ENCODE results near the gene SLCO4A1.

Gene SLCO4A1

DNA sequence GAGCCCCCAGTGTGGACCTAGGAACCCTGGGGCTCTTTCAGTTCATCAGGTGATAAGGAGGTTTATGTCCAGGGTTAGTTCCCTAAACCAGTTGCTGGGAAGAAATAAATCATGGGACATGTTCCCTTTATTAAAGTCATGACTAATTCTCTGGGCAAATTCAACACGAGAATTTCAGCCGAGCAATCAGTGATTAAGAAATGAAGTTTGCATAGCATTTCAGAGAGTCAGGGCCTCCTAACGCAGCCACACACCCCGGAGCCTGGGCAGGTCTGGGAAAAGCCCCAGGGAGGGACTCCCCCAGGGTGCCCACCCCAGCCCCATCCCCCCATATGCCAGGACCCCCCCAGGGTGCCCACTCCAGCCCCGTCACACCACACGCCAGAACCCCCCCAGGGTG lies 20.1 kb downstream of the SLCO4A1 start:
- no peak for TF ChIP-seq TAF1 (IDR thresholded peaks at IDR 0.05; ENCODE audit: borderline replicate concordance, insufficient read depth, low read length)
- TF ChIP-seq, protein P1, sequence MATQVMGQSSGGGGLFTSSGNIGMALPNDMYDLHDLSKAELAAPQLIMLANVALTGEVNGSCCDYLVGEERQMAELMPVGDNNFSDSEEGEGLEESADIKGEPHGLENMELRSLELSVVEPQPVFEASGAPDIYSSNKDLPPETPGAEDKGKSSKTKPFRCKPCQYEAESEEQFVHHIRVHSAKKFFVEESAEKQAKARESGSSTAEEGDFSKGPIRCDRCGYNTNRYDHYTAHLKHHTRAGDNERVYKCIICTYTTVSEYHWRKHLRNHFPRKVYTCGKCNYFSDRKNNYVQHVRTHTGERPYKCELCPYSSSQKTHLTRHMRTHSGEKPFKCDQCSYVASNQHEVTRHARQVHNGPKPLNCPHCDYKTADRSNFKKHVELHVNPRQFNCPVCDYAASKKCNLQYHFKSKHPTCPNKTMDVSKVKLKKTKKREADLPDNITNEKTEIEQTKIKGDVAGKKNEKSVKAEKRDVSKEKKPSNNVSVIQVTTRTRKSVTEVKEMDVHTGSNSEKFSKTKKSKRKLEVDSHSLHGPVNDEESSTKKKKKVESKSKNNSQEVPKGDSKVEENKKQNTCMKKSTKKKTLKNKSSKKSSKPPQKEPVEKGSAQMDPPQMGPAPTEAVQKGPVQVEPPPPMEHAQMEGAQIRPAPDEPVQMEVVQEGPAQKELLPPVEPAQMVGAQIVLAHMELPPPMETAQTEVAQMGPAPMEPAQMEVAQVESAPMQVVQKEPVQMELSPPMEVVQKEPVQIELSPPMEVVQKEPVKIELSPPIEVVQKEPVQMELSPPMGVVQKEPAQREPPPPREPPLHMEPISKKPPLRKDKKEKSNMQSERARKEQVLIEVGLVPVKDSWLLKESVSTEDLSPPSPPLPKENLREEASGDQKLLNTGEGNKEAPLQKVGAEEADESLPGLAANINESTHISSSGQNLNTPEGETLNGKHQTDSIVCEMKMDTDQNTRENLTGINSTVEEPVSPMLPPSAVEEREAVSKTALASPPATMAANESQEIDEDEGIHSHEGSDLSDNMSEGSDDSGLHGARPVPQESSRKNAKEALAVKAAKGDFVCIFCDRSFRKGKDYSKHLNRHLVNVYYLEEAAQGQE (IDR thresholded peaks at IDR 0.05; ENCODE audit: insufficient read depth in 1 of 2, low read depth in 2 of 2, low read length in 2 of 2), result no peak
- no peak for TF ChIP-seq POLR2AphosphoS5 (IDR thresholded peaks at IDR 0.05; ENCODE audit: low read depth, low read length)
- TF ChIP-seq FOXP2 (optimal IDR thresholded peaks at IDR 0.05; ENCODE audit: borderline replicate concordance, extremely low read depth, extremely low read length, insufficient read depth), result no peak
- TF ChIP-seq SIN3A (IDR thresholded peaks at IDR 0.05; ENCODE audit: borderline replicate concordance, insufficient read depth, low read length), result no peak

DNA sequence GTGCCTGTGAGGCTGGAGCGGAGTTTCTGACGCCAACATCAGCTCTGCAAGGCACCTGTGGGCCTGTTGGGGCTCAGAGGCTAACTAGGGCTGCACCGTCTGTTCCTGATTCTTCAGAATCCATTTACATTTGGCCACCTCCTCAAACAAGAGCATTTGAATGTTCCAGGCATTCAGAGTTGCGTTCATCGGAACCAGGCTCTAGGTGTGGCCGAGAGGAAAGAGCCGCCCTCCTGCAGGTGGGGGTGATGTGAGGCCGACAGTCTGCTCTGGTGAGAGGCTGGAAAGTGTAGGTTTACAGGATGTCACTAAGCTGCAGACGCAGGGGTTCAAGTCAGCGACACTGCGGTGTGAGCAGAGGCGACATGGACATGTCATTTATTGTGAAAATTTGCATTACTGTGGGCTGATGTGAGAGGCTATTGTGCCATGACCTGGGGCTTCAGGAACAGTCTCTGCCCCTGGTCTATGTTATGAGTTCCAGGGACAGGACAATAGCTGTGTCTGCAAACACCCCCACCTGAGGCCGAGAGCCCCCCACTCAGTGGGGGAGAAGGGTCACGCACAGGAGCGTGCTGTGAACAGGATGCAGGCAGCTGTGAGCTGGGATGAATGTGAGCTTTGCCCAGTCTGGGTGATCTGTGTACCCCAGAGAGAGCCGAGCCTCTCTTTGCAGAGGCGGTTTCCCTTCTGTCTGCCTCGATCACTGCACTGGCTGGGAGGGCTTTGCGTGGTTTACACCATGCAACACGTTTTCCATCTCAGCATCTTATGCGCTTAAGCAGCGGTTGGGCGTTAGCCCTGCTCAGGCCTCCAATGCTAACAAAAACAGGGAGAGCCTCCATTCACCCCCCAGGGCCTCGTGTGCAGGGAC lies 21.1 kb downstream of the SLCO4A1 start:
- TF ChIP-seq FOXP2 (optimal IDR thresholded peaks at IDR 0.05; ENCODE audit: borderline replicate concordance, extremely low read depth, extremely low read length, insufficient read depth) (no peak), TAF1 (IDR thresholded peaks at IDR 0.05; ENCODE audit: borderline replicate concordance, insufficient read depth, low read length) (no peak), POLR2AphosphoS5 (IDR thresholded peaks at IDR 0.05; ENCODE audit: low read depth, low read length) (no peak), SIN3A (IDR thresholded peaks at IDR 0.05; ENCODE audit: borderline replicate concordance, insufficient read depth, low read length) (no peak)
- TF ChIP-seq, protein P1 (IDR thresholded peaks at IDR 0.05; ENCODE audit: insufficient read depth in 1 of 2, low read depth in 2 of 2, low read length in 2 of 2), result no peak

DNA sequence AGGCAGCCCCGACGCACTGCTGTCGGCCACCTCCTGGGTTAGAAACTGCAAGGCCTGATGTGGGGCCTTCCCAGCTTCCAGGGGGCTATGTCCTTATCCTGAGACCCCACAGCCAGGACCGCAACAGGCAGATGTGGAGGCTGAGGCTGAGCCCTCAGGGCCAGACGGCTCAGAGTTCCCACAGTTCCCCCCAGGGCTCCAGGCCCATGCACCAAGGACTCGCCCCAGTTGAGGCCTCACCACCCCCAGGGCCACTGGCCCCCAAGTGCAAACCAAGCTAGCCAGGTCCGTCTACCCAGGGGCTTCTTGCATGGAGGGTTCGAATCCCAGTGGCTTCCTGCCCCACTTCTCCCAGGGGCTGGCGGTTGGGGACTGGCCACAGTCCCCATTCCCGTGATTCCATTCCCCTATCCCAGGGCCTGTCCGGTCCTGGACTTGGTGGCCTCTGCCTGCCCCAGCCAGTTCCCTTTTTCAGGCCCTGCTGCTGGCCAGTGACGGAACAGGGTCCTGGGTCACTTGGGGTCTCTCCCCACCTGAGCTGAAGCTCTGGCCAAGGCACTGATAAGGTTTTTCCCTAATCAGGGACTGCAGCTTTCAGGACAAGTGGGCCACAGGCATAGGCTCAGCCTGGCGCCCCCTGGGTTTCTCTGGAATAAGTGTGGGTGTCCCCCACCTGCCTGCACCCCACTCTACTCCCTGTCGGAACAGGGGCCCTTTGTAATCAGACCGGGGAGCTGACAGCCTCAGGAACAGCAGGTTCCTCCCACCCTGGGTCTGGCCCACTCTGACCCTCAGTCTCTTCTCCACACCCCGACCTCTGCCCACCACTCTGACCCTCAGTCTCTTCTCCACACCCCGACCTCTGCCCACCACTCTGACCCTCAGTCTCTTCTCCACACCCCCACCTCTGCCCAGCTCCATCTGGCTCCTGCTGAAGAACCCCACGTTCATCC lies 22.0 kb downstream of the SLCO4A1 start:
- TF ChIP-seq SIN3A (IDR thresholded peaks at IDR 0.05; ENCODE audit: borderline replicate concordance, insufficient read depth, low read length) (no peak), POLR2AphosphoS5 (IDR thresholded peaks at IDR 0.05; ENCODE audit: low read depth, low read length) (no peak), TAF1 (IDR thresholded peaks at IDR 0.05; ENCODE audit: borderline replicate concordance, insufficient read depth, low read length) (no peak)
- TF ChIP-seq, protein P1 (IDR thresholded peaks at IDR 0.05; ENCODE audit: insufficient read depth in 1 of 2, low read depth in 2 of 2, low read length in 2 of 2), result no peak

DNA sequence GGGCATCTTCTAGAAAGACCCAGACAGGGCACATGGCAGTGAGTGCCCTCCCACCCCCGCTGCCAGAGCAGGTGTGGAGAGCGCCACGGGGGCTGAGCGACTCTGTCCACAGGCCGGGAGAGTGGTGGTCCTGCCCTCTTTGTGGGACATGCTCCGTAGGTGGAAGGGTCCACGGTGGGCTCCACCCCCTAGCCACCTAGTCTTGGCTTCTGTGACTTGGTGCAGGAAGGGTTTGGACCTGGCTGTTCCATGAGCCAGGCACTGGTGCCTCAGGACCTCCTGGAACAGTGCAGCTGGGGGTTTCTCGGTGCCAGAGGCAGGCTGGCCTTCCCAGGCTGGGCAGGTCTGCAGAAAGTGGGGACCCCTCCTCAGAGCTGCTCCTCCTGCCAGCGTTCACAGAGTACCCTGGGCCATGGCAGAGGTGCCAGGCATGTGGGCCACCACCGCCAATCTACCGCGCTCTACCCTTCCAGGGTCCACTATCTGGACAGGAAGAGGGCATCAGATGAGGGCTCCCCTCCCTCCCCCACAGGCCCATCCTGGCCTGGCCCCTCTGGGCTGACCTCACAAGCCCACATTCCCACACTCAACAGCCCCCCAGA lies 23.0 kb downstream of the SLCO4A1 start:
- TF ChIP-seq TAF1 (IDR thresholded peaks at IDR 0.05; ENCODE audit: borderline replicate concordance, insufficient read depth, low read length), result no peak
- TF ChIP-seq POLR2AphosphoS5 (IDR thresholded peaks at IDR 0.05; ENCODE audit: low read depth, low read length), result no peak
- TF ChIP-seq, protein P1 (IDR thresholded peaks at IDR 0.05; ENCODE audit: insufficient read depth in 1 of 2, low read depth in 2 of 2, low read length in 2 of 2), result no peak
- no peak for TF ChIP-seq SIN3A (IDR thresholded peaks at IDR 0.05; ENCODE audit: borderline replicate concordance, insufficient read depth, low read length)
- no peak for TF ChIP-seq FOXP2 (optimal IDR thresholded peaks at IDR 0.05; ENCODE audit: borderline replicate concordance, extremely low read depth, extremely low read length, insufficient read depth)
